Mucosa of rectum (tissue), 2 donors: ENCODE measurements around the gene NVL.
A peak's percentile ranks its signal among the peaks of the same experiment; 100 is the strongest.

Source experiments
- H3K27ac ChIP-seq, 2 donors: one replicate each; pipeline ENCODE4 v1.7.0; 2013; ENCODE audit warnings: inconsistent platforms in 2 of 2, low read depth in 2 of 2, low read length in 2 of 2
- H3K27me3 ChIP-seq, 2 donors: one replicate each; pipeline ENCODE4 v1.7.0; 2013; ENCODE audit warnings: low read length in 2 of 2; ENCODE audit not compliant: control insufficient read depth in 2 of 2, insufficient read depth in 2 of 2
- H3K36me3 ChIP-seq, 2 donors: one replicate each; pipeline ENCODE4 v1.7.0; 2013; ENCODE audit warnings: low read length in 2 of 2; ENCODE audit not compliant: control insufficient read depth in 2 of 2, insufficient read depth in 2 of 2
- H3K4me1 ChIP-seq, 2 donors: one replicate each; pipeline ENCODE4 v1.7.0; 2013; ENCODE audit warnings: low read length in 2 of 2, mild to moderate bottlenecking in 1 of 2; ENCODE audit not compliant: control insufficient read depth in 2 of 2, insufficient read depth in 2 of 2
- H3K4me3 ChIP-seq, 2 donors: one replicate each; pipeline ENCODE4 v1.7.0; 2013; ENCODE audit warnings: low read length in 2 of 2
- H3K9ac ChIP-seq, 2 donors: one replicate each; pipeline ENCODE4 v1.7.0; 2013; ENCODE audit warnings: low read length in 2 of 2, low read depth in 1 of 2, mild to moderate bottlenecking in 1 of 2
- H3K9me3 ChIP-seq, 2 donors: one replicate each; pipeline ENCODE4 v1.7.0; 2013; ENCODE audit warnings: low read length in 2 of 2; ENCODE audit not compliant: control insufficient read depth in 2 of 2
- donor health status: healthy.
- donor health status: Normal muscosa, but diverticular disease.

The NVL gene

DNA sequence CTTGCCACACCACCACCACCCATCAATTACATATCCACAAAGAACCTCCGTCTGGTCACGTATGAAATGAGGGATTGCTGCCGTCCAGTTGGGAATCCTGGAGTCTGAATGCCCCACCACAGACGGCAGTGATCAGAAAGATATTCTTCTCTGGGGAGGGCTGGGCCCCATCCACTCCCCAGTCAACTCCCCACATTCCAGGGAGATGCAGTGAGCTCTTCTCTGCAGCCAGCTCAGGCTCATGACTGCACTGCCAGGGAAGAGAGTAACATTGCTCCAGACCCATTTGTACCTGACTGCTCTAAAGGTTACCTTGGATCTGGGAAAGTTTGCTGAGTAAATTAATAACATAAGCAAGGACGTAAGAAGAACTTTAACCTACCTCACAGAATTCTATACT lies 128.6 kb downstream of the NVL start:
- Histone ChIP-seq H3K4me1 (peaks cover 6 to 10% of the 10 kb centered on the region in 2 donors), H3K27ac (no peak overlapping the region), H3K36me3 (no peaks in the 10 kb centered on the region), H3K4me3 (no peak overlapping the region), H3K27me3 (no peaks in the 10 kb centered on the region), H3K9ac (no peak overlapping the region), H3K9me3 (no peaks in the 10 kb centered on the region)

DNA sequence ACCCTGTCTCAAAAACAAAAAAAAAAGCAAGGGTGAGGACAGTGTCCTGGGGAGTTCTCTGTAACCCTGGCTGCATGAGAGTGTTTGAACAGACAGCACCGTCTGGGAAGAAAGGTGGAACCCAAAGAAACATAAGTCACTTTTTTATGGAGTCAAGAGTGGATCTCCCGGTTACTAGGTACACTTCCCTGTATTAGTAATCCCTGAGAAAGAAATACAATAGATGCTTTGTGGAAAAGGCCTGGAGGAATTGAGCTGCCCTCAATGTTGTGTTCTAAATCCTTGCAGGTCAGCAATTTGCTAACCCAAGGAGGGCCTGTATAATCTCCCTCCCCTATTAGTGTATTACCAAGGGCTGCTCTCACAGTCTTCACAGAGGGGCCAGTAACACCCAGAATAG lies 130.3 kb downstream of the NVL start:
- no peak overlapping the region for H3K4me3 ChIP-seq
- H3K27ac ChIP-seq, result no peak overlapping the region
- H3K4me1 ChIP-seq, result peaks cover under 1 to 2% of the 10 kb centered on the region in 2 donors
- H3K36me3 ChIP-seq, result no peaks in the 10 kb centered on the region
- H3K9me3 ChIP-seq, result no peaks in the 10 kb centered on the region
- no peak overlapping the region for H3K9ac ChIP-seq
- no peaks in the 10 kb centered on the region for H3K27me3 ChIP-seq

DNA sequence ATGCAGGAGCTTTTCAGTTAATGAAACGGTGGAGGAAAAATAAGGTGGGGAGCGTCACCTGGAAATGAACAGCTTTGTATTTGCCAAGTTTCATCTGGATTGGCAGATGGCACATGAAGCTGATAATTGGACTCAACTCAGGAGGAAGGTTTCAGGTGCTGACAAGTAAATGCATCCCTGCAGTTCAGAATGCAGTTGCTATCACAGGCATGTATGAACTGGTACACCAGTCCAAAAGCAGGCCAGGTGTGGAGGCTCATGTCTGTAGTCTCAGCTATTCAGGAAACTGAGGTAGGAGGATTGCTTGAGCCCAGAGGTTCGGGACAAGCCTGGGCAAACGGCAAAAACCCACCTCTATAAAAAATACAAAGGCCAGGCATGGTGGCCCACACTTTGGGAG lies 131.4 kb downstream of the NVL start:
- H3K36me3 ChIP-seq, result peaks cover 3% of the 10 kb centered on the region in 2 donors
- H3K4me3 ChIP-seq, result no peak overlapping the region
- no peaks in the 10 kb centered on the region for H3K9me3 ChIP-seq
- no peaks in the 10 kb centered on the region for H3K27me3 ChIP-seq
- no peaks in the 10 kb centered on the region for H3K4me1 ChIP-seq
- no peak overlapping the region for H3K9ac ChIP-seq
- H3K27ac ChIP-seq, result no peak overlapping the region

DNA sequence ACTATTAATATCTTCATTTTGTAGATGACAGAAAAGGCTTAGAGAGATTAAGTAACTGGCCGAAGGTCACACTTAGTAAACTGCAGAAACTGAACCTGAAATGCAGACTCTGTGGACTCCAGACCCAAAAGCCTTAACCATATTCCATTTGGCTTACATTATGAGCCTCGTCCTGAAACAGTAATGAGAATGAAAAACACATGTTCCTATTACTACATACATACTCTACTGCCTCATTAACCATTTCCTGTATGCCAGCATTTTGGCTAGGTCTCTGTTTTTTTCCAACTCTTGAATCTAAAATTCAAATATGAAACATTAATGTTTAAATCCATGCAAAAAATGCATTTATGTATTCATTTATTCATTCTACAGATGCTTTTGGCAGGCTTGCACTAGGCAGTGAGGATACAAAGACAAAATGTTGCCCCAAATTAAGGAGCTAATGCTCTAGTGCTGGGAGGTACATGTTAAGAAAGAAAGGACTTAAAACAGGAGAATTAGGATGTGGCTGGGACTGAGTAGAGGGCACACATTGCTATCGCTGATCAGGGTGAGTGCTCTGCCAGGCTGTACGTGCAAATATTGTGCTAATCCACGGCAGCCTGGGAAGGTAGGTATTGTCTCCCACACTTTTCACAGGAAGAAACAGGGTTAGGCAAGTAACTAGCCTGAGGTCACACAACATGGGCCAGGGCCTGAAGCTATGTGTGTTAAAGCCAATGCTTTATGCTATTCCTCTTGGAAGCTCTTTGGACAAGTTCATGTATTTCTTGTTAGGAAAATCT lies 133.0 kb downstream of the NVL start:
- H3K4me3 ChIP-seq, result no peak overlapping the region
- H3K9me3 ChIP-seq, result no peaks in the 10 kb centered on the region
- H3K4me1 ChIP-seq, result no peaks in the 10 kb centered on the region
- H3K9ac ChIP-seq, result no peak overlapping the region
- no peak overlapping the region for H3K27ac ChIP-seq
- H3K27me3 ChIP-seq, result no peaks in the 10 kb centered on the region
- peaks cover 10% of the 10 kb centered on the region in 2 donors for H3K36me3 ChIP-seq

DNA sequence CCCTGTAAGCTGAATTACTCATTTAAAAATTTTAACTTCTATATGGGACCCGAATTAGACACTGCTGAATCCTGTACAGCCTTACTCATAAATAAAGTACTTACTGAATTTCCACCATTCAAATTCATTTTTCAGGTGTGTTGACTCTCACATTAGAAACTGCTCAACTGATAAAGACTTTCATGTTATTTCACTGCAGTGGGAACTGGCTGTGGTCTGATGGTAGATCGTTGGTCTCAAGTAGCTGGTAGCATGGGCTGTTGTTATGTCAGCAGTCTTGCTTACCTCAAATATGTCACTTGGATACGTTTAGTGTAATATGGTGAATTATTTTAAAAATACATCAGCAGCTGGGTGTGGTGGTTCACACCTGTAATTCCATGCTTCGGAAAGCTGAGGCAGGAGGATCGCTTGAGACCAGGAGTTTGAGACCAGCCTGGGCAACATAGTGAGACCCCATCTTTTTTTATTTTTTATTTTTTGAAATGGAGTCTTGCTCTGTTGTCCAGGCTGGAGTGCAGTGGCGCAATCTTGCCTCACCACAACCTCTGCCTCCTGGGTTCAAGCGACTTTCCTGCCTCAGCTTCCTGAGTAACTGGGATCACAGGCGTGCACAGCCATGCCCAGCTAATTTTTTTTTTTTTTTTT lies 136.5 kb downstream of the NVL start:
- H3K4me1 ChIP-seq, result no peaks in the 10 kb centered on the region
- peaks cover 10% of the 10 kb centered on the region in 2 donors for H3K36me3 ChIP-seq
- H3K9me3 ChIP-seq, result no peaks in the 10 kb centered on the region
- no peak overlapping the region for H3K9ac ChIP-seq
- no peak overlapping the region for H3K27ac ChIP-seq
- no peaks in the 10 kb centered on the region for H3K27me3 ChIP-seq
- H3K4me3 ChIP-seq, result no peak overlapping the region

DNA sequence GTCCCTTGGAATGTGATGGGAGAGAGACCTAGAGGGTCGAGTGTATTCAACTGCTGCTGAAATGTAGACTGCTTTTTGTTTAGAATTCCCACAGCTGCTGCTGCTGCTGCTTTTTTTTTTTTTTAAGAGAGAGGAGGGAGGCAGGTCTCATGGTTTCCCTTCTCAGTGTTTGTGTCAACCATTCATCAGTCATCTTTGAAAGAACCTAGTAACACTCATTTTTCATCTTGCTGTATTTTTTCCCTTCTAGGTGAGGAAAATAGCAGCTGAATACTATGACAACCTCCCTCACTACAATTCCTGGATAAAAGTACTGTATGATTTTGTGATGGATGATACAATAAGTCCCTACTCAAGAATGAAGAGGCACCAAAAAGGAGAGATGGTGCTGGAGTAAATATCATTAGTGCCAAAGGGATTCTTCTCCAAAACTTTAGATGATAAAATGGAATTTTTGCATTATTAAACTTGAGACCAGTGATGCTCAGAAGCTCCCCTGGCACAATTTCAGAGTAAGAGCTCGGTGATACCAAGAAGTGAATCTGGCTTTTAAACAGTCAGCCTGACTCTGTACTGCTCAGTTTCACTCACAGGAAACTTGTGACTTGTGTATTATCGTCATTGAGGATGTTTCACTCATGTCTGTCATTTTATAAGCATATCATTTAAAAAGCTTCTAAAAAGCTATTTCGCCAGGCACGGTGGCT lies 137.7 kb downstream of the NVL start:
- no peaks in the 10 kb centered on the region for H3K4me1 ChIP-seq
- no peak overlapping the region for H3K9ac ChIP-seq
- H3K4me3 ChIP-seq, result no peak overlapping the region
- no peaks in the 10 kb centered on the region for H3K9me3 ChIP-seq
- H3K27ac ChIP-seq, result no peak overlapping the region
- peaks cover 10% of the 10 kb centered on the region in 2 donors for H3K36me3 ChIP-seq
- H3K27me3 ChIP-seq, result no peaks in the 10 kb centered on the region

DNA sequence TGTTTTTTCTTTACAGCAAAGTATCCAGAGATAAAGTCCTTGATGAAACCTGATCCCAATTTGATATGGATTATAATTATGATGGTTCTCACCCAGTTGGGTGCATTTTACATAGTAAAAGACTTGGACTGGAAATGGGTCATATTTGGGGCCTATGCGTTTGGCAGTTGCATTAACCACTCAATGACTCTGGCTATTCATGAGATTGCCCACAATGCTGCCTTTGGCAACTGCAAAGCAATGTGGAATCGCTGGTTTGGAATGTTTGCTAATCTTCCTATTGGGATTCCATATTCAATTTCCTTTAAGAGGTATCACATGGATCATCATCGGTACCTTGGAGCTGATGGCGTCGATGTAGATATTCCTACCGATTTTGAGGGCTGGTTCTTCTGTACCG lies 140.4 kb downstream of the NVL start:
- H3K9ac ChIP-seq, result no peak overlapping the region
- no peaks in the 10 kb centered on the region for H3K27me3 ChIP-seq
- H3K36me3 ChIP-seq, result peaks cover 10% of the 10 kb centered on the region in 2 donors
- H3K4me3 ChIP-seq, result no peak overlapping the region
- peaks cover under 1 to 3% of the 10 kb centered on the region in 2 donors for H3K4me1 ChIP-seq
- H3K9me3 ChIP-seq, result no peaks in the 10 kb centered on the region
- no peak overlapping the region for H3K27ac ChIP-seq

GRCh38 chr1:224188286-224188685 lies 141.7 kb downstream of the NVL start:
- peaks cover 3 to 5% of the 10 kb centered on the region in 2 donors for H3K36me3 ChIP-seq
- no peaks in the 10 kb centered on the region for H3K27me3 ChIP-seq
- no peak overlapping the region for H3K9ac ChIP-seq
- H3K4me3 ChIP-seq, result no peak overlapping the region
- H3K9me3 ChIP-seq, result no peaks in the 10 kb centered on the region
- H3K4me1 ChIP-seq, result peaks cover 7 to 10% of the 10 kb centered on the region in 2 donors
- H3K27ac ChIP-seq, result no peak overlapping the region

DNA sequence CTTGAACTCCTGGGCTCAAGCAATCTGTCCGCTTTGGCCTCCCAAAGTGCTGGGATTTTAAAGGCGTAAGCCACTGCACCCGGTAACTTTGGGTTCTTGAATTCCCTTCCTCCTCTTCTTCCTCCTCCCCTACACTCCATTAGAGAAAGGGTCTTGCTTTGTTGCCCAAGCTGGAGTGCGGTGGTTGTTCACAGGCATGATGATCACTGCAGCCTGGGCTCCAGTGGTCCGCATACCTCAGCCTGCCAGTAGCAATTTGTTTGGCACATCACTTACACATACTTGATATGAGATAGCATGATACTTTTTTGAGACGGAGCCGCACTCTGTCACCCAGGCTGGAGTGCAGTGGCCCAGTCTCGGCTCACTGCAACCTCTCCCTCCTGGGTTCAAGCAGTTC lies 144.8 kb downstream of the NVL start:
- Histone ChIP-seq H3K9ac (no peak overlapping the region), H3K36me3 (no peaks in the 10 kb centered on the region), H3K4me1 (peaks cover 7 to 16% of the 10 kb centered on the region in 2 donors), H3K4me3 (peak overlapping the region in 1 of 2 donors; percentile 13), H3K27ac (no peak overlapping the region), H3K27me3 (no peaks in the 10 kb centered on the region), H3K9me3 (no peaks in the 10 kb centered on the region)
